ENCODE measurements around the gene FNBP1L. TPM values are rescaled to one million over a fixed set of nuclear protein-coding genes. Genes with fewer than 3 reads are reported as not detected.

FNBP1L gene
- total and polyA plus RNA-seq, 2 of the 8 experiments (the other 6 are each of a cell fraction or from before 2014, with no cell fraction given): 48.9 to 95.9 TPM

- H3K23ac ChIP-seq (ENCODE audit: insufficient read length): no peak overlapping the region
- no peaks in the 10 kb centered on the region for H3K79me2 ChIP-seq (ENCODE audit: control insufficient read depth in 1 of 2, insufficient read depth in 2 of 2, low read length in 2 of 2)
- H3K79me1 ChIP-seq (ENCODE audit: low read depth, low read length): no peaks in the 10 kb centered on the region
- no peak overlapping the region for H4K91ac ChIP-seq (replicated peaks; ENCODE audit: insufficient read length, low read length)
- no peaks in the 10 kb centered on the region for H3K27me3 ChIP-seq (replicated peaks in 1 of 4; ENCODE audit: control insufficient read depth in 3 of 4, extremely low read depth in 1 of 4, insufficient read depth in 3 of 4, low read length in 3 of 4)
- H3K56ac ChIP-seq (replicated peaks; ENCODE audit: insufficient read length, low read depth, low read length): no peak overlapping the region
- H3K4me2 ChIP-seq (ENCODE audit: insufficient read depth in 1 of 2, low read depth in 2 of 2, low read length in 2 of 2): no peak overlapping the region
- no peaks in the 10 kb centered on the region for H3K9me3 ChIP-seq (ENCODE audit: insufficient read depth in 2 of 2, low read depth in 1 of 2, low read length in 1 of 2)
- H2BK20ac ChIP-seq (ENCODE audit: low read length): no peak overlapping the region
- TF ChIP-seq MAFK (IDR thresholded peaks at IDR 0.05; ENCODE audit: low read depth, low read length) (no peak), GABPA (IDR thresholded peaks at IDR 0.05; ENCODE audit: borderline replicate concordance, insufficient read depth, low read length) (no peak), HDAC6 (IDR thresholded peaks at IDR 0.05; ENCODE audit: low read depth, low read length) (no peak), SP4 (IDR thresholded peaks at IDR 0.05; ENCODE audit: low read length) (no peak), CTBP2 (IDR thresholded peaks at IDR 0.05; ENCODE audit: borderline replicate concordance, insufficient read depth, insufficient read length, low read length) (no peak), TBP (IDR thresholded peaks at IDR 0.05; ENCODE audit: low read depth, low read length) (no peak), JUND (IDR thresholded peaks at IDR 0.05; ENCODE audit: low read length) (no peak), ATF3 (IDR thresholded peaks at IDR 0.05; ENCODE audit: insufficient read depth, low read depth, low read length) (no peak), RBBP5 (IDR thresholded peaks at IDR 0.05; ENCODE audit: borderline replicate concordance, low read depth, low read length) (no peak), KDM4A (IDR thresholded peaks at IDR 0.05; ENCODE audit: low read depth, low read length, severe bottlenecking) (no peak)
- DNase-seq (ENCODE audit: low read depth in 1 of 2, low spot score in 2 of 2): no peak
- H2AFZ ChIP-seq (ENCODE audit: low read length): no peak overlapping the region
- H3K4ac ChIP-seq (replicated peaks; ENCODE audit: insufficient read length, low read depth, low read length): no peak overlapping the region
- CTCF ChIA-PET (ENCODE audit: partially characterized antibody): interaction anchor here (0.8 to 2.1 kb wide), 11 partner anchors 9 to 284 kb away, joined by 3 to 7 read pairs (median 6); no protein-coding TSS in a partner anchor
- no peaks in the 10 kb centered on the region; a peak in 1 of 7 replicates for H3K4me1 ChIP-seq (replicated peaks in 1 of 4; ENCODE audit: control insufficient read depth in 3 of 4, insufficient read depth in 4 of 4, low read length in 3 of 4)
- H3K4me3 ChIP-seq (ENCODE audit: extremely low read depth in 1 of 4, insufficient read depth in 2 of 4, low read depth in 3 of 4, low read length in 4 of 4): no peak overlapping the region
- no peaks in the 10 kb centered on the region for H3K23me2 ChIP-seq (ENCODE audit: low read depth, low read length)
- no peak overlapping the region for H2BK15ac ChIP-seq (ENCODE audit: low read length)
- 91% methylated on average over 6 of the region's 6 CpGs; no CpG with 5 or more reads in 1 of the 2 experiments for WGBS, 2 experiments (ENCODE audit: extremely low coverage in 1 of 2, insufficient coverage in 1 of 2, insufficient read length in 1 of 2, insufficient replicate concordance in 2 of 2, low coverage in 1 of 2, low lambda C conversion rate in 2 of 2, missing lambda C conversion rate in 1 of 2)
- H2BK12ac ChIP-seq (ENCODE audit: low read depth, low read length): no peak overlapping the region
- no peak overlapping the region for H2BK120ac ChIP-seq (replicated peaks; ENCODE audit: low read depth, low read length)
- H2BK5ac ChIP-seq (ENCODE audit: low read depth, low read length): no peak overlapping the region
- no peak overlapping the region for H4K5ac ChIP-seq (ENCODE audit: insufficient read length, low read depth, low read length)
- POLR2A ChIA-PET (ENCODE audit: partially characterized antibody): interaction anchor here (0.6 to 1.9 kb wide), 5 partner anchors 9 to 236 kb away, joined by 3 to 8 read pairs (median 3); no protein-coding TSS in a partner anchor
- no peak for FAIRE-seq
- H4K20me1 ChIP-seq (replicated peaks in 1 of 2; ENCODE audit: control insufficient read depth in 1 of 2, insufficient read depth in 2 of 2, low read length in 2 of 2): no peaks in the 10 kb centered on the region
- no peak overlapping the region for H2AK5ac ChIP-seq (ENCODE audit: low read depth, low read length)
- H3K36me3 ChIP-seq (ENCODE audit: control insufficient read depth in 2 of 4, insufficient read depth in 4 of 4, low read length in 3 of 4): peaks cover 0 to 7% (median 2%) of the 10 kb centered on the region in 4 experiments; a peak in 3 of 8 replicates
- H3K27ac ChIP-seq (ENCODE audit: low read depth, low read length): no peak overlapping the region
- H3K18ac ChIP-seq (ENCODE audit: extremely low read depth, low read length): no peak overlapping the region
- no peak overlapping the region for H3K9ac ChIP-seq (replicated peaks in 1 of 4; ENCODE audit: extremely low read depth in 1 of 4, low read depth in 3 of 4, low read length in 3 of 4)
- H3K14ac ChIP-seq (ENCODE audit: insufficient read length): no peak overlapping the region
- H4K8ac ChIP-seq (ENCODE audit: extremely low read depth, insufficient read depth, low read length): no peak overlapping the region
These were observed 140.3 kb downstream of the FNBP1L start for GRCh38 chr1:93588206-93588605.

Measured in H1 (cell line).